ENCODE data around the gene GTF3C2. TPM values are rescaled to one million over a fixed set of nuclear protein-coding genes. Genes with fewer than 3 reads are reported as not detected.
A peak's percentile ranks its signal among the peaks of the same experiment; 100 is the strongest.
"Not testable (repeated sequence)": the region's sequence is repeated elsewhere in the genome, so short reads cannot be mapped to it uniquely, and the experiment has no call there.

The GTF3C2 gene
- total RNA-seq, 1 donor, result 36.7 TPM

- DNase-seq (ENCODE audit: low read depth), result no peak
- TF ChIP-seq CTCF (IDR thresholded peaks at IDR 0.05; ENCODE audit: insufficient read depth, low read depth, low read length), result no peak
- no peak overlapping the region for H3K4me3 ChIP-seq (ENCODE audit: low read depth, low read length)
Measured at GRCh38 chr2:27335311-27335710, 21.3 kb downstream of the GTF3C2 start.

DNA sequence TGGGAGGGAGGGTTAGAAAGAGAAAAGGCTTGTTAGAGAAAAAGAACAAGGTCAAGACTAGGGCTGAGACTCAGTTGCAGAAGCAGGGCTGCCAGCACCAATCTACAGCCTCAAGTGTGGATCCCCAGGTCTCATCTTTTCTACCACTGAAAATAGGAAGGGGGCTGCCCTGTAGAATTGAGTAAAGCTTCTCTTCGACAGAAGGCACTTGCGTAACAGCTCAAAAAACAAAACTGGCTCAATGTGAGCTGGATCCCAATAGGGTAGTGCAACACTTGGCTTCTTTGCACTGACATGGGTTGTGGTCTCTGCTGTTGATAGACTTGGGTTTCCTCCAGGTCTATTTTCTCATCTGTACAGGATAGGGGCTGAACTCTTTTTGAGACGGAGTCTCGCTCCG, 31.8 kb downstream of the GTF3C2 start:
- DNase-seq (ENCODE audit: low read depth), result no peak
- no peak overlapping the region for H3K4me3 ChIP-seq (ENCODE audit: low read depth, low read length)
- no peak for TF ChIP-seq CTCF (IDR thresholded peaks at IDR 0.05; ENCODE audit: insufficient read depth, low read depth, low read length)

GRCh38 chr2:27323596-27324285, 32.8 kb downstream of the GTF3C2 start:
- TF ChIP-seq CTCF (IDR thresholded peaks at IDR 0.05; ENCODE audit: insufficient read depth, low read depth, low read length), result no peak
- DNase-seq (ENCODE audit: low read depth), result no peak
- peak overlapping the region; percentile 87 for H3K4me3 ChIP-seq (ENCODE audit: low read depth, low read length)

DNA sequence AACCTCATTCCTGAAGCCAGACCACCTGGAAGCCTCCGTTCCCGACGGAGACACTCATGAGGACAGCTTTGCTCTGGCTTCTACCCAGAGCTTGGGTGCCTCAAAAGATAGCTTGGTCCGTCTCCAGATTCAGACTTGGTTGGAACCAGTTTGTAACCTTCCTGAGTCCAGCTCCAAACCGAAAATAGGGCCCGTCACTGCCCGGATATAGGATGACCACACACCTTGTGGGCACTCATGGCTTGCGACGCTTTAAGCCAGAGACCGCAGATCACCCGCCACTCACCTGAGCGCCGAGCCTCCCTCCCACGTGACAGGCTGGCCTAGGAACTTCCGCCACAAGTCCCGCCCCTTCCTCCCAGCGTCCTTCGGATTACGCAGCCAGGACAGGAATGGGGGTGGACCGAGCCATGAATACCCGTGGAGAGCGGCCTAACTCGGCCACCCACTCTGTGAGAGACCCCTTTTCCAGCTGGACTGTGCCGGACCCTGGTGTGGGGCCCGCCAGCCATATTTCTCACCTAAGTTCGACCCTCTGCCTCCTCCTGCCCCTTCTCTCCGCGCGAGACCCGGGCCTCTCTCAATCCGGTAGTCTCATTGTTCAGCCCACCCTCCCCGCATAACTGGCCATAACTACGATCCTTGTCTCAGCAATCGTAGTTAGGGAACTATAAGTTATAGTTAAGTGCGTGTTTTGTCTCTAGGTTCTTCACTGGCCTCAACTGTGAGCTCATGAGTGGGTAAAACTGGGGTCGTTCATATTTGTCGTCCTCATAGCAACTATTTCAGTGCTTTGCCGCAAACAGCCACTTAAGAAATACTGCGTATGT, 33.6 kb downstream of the GTF3C2 start, which contains the start of gene MPV17:
Gene MPV17 (minus strand): TSS at position 332 of the 830 bp plus-strand sequence. CDS start 580 bp downstream, outside the sequence.
- H3K4me3 ChIP-seq (ENCODE audit: low read depth, low read length), result peak within 1 kb of the TSS; percentile 87
- no peak for TF ChIP-seq CTCF (IDR thresholded peaks at IDR 0.05; ENCODE audit: insufficient read depth, low read depth, low read length)
- peak; percentile 93 for DNase-seq (ENCODE audit: low read depth)

GRCh38 chr2:27322301-27322765, 34.2 kb downstream of the GTF3C2 start:
- peak overlapping the region; percentile 87 for H3K4me3 ChIP-seq (ENCODE audit: low read depth, low read length)
- TF ChIP-seq CTCF (IDR thresholded peaks at IDR 0.05; ENCODE audit: insufficient read depth, low read depth, low read length), result no peak
- DNase-seq (ENCODE audit: low read depth), result peak; percentile 37

DNA sequence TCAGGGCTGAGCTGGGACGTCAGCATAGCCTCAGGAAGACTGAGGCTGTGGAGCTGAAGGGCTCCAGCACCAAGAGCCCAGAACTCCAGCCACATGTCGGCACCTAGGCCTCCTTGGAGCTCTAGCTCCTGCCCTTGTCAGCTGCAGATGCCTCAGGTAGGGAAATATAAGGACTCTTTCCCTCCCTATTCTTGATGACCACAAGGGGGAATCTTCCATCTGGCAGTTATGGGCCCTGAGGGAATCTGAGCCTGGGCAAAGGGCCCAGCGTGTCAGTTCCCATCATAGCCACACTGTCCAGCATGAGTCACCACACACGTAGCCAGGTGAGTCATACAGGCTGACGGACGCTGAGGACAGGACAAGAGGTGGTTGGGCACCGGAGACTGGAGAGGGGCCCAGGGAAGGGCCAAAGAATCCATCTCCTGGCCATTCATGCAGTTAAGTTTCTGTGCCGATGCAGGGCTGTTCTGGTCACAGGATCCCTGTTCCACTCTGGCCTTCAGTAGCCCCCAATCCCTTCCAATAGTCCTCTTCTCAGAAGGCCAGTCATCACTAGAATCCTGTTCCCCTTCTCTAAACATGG, 35.5 kb downstream of the GTF3C2 start:
- H3K4me3 ChIP-seq (ENCODE audit: low read depth, low read length), result no peak overlapping the region
- peak; percentile 63 for TF ChIP-seq CTCF (IDR thresholded peaks at IDR 0.05; ENCODE audit: insufficient read depth, low read depth, low read length)
- DNase-seq (ENCODE audit: low read depth), result peak; percentile 97

GRCh38 chr2:27319839-27320238, 36.7 kb downstream of the GTF3C2 start:
- not testable (repeated sequence) for H3K4me3 ChIP-seq (ENCODE audit: low read depth, low read length); DNase-seq (ENCODE audit: low read depth)

Measured in fibroblast of villous mesenchyme (primary cell).